Neutrophil (primary cell): ENCODE data around the gene ADGRD2.

Experiments used
- H3K27ac ChIP-seq: fragments of 200-600 bp; sonication (generic); 2 replicates; pipeline ENCODE4 v1.5.1; 2016; ENCODE audit warnings: mild to moderate bottlenecking, moderate library complexity
- H3K27me3 ChIP-seq: fragments of 200-600 bp; sonication (generic); 2 replicates; pipeline ENCODE4 v1.6.0; 2016; ENCODE audit warnings: mild to moderate bottlenecking
- H3K36me3 ChIP-seq: fragments of 200-600 bp; sonication (generic); 2 replicates; pipeline ENCODE4 v1.5.1; 2017
- H3K4me1 ChIP-seq, 2 experiments: fragments of 200-600 bp in 1 of 2; sonication (generic) in 1 of 2; 1 replicate in 1 of 2; 2 replicates in 1 of 2; pipeline versions ENCODE4 v1.5.1 to v1.6.1; 2013 to 2016; ENCODE audit warnings: low read depth in 1 of 2, low read length in 1 of 2, mild to moderate bottlenecking in 1 of 2, moderate library complexity in 1 of 2; ENCODE audit not compliant: control insufficient read depth in 1 of 2, insufficient read depth in 1 of 2
- H3K4me3 ChIP-seq, 2 experiments: fragments of 200-600 bp in 1 of 2; sonication (generic) in 1 of 2; 1 replicate in 1 of 2; 2 replicates in 1 of 2; pipeline ENCODE4 v1.5.1; 2013 to 2016; ENCODE audit warnings: low read depth in 1 of 2, low read length in 1 of 2, mild to moderate bottlenecking in 1 of 2, moderate library complexity in 1 of 2
- H3K9me3 ChIP-seq: fragments of 200-600 bp; sonication (generic); 2 replicates; pipeline ENCODE4 v1.5.1; 2016
- CTCF ChIP-seq: fragments of 200-600 bp; sonication (generic); IDR thresholded peaks from 2 replicates; pipeline ENCODE4 v1.5.1; 2016; ENCODE audit warnings: antibody characterized with exemption

Gene ADGRD2

DNA sequence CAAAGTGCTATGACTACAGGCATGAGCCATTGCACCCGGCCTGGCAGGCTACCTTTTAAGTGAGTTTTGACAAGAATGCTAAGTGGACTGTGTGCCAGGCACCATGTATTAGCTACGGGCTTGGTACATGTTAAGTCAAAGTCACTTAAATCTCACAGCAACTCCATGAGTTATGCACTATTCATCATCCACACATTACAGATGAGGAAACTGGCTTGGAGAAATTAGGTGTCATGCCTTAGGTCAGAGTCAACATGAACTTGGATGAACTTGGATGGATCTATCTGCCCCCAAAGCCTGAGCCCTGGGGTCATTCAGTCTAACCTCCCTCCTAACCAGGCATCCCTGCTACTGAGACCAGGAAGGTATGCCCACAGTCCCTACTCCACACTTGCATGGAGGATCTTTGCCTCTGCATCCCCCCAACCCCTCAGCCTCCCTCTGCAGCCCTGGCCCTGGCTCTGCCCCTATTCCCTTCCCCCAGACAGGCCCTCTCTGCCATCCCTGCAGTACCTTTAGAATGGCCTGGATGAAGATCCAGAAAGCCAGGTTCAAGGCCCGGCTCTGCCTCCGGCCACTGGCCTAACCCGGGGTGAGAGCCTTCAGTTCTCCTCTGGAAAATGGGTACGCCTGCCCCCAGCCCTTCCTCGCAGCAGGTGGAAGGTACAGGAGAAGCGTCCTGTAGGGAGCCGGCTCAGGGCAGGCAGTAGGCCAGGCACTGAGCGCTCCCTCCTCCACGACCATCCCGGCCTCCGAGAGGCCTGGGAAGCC, 685 bp upstream of the ADGRD2 start:
- H3K4me3 ChIP-seq = no peak overlapping the region
- no peak for TF ChIP-seq CTCF
- no peaks in the 10 kb centered on the region for H3K36me3 ChIP-seq
- no peak overlapping the region for H3K27ac ChIP-seq
- peaks cover 63% of the 10 kb centered on the region for H3K27me3 ChIP-seq
- H3K9me3 ChIP-seq = no peaks in the 10 kb centered on the region
- H3K4me1 ChIP-seq = peaks cover 0 to 6% of the 10 kb centered on the region in 2 experiments

- Histone ChIP-seq H3K4me3 (no peak overlapping the region), H3K27ac (no peak overlapping the region), H3K9me3 (no peaks in the 10 kb centered on the region), H3K36me3 (no peaks in the 10 kb centered on the region), H3K4me1 (peaks cover 0 to 6% of the 10 kb centered on the region in 2 experiments), H3K27me3 (peaks cover 69% of the 10 kb centered on the region)
- TF ChIP-seq CTCF = no peak
Observed at GRCh38 chr9:124450931-124451661, 845 bp downstream of the ADGRD2 start.

DNA sequence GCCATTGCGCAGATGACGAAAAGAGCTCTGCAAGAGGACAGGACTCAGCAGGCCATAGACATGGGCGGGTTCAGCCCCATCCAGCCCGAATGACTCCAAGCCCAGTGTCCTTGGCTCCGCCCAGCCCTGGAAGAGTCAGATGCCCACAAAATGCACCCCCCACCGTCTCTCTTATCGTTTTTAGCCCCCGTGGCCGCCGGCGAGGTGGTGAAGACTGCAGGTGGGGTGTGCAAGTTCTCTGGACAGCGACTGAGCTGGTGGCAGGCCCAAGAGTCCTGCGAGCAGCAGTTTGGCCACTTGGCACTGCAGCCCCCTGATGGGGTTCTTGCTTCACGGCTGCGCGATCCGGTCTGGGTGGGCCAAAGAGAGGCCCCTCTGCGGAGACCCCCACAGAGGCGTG, 2.1 kb downstream of the ADGRD2 start:
- Histone ChIP-seq H3K36me3 (no peaks in the 10 kb centered on the region), H3K4me3 (no peak overlapping the region), H3K9me3 (no peaks in the 10 kb centered on the region), H3K4me1 (peaks cover 0 to 6% of the 10 kb centered on the region in 2 experiments), H3K27me3 (peaks cover 69% of the 10 kb centered on the region), H3K27ac (no peak overlapping the region)
- TF ChIP-seq CTCF = no peak

GRCh38 chr9:124452841-124453585, 2.8 kb downstream of the ADGRD2 start:
- no peaks in the 10 kb centered on the region for H3K9me3 ChIP-seq
- no peak overlapping the region for H3K27ac ChIP-seq
- no peak for TF ChIP-seq CTCF
- peaks cover 69% of the 10 kb centered on the region for H3K27me3 ChIP-seq
- H3K4me3 ChIP-seq = no peak overlapping the region
- H3K36me3 ChIP-seq = no peaks in the 10 kb centered on the region
- H3K4me1 ChIP-seq = peaks cover 0 to 6% of the 10 kb centered on the region in 2 experiments

DNA sequence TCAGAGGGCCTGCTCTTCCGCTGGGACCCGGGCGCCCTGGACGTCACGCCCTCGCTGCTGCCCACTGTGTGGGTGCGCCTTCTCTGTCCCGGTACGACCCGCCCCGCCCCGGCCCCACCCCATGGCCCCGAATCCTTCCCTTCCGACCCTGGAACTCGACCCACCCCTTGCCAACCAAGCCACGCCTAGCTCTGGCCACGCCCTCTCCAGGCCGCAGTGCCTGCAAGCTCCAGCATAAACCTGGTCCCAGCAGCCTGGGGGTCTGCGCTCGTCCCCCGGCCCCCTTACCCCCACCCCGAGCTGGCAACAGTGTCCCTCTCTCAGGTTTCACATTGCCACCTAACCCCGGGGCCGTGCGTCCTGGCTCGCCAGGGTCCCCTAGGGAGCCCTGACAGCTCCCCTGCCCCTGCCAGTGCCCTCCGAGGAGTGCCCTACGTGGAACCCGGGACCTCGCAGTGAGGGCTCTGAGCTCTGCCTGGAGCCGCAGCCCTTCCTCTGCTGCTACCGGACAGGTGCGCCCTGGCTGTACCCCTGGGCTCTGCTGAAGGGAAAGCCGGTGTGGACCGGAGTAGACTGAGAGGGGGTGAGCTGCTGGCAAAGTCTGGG, 3.4 kb downstream of the ADGRD2 start:
- H3K9me3 ChIP-seq = no peaks in the 10 kb centered on the region
- H3K36me3 ChIP-seq = no peaks in the 10 kb centered on the region
- no peak overlapping the region for H3K4me3 ChIP-seq
- peaks cover 0 to 6% of the 10 kb centered on the region in 2 experiments for H3K4me1 ChIP-seq
- H3K27ac ChIP-seq = no peak overlapping the region
- peaks cover 65% of the 10 kb centered on the region for H3K27me3 ChIP-seq
- TF ChIP-seq CTCF = no peak
